ENCODE measurements around the gene PCDHGB1.

DNA sequence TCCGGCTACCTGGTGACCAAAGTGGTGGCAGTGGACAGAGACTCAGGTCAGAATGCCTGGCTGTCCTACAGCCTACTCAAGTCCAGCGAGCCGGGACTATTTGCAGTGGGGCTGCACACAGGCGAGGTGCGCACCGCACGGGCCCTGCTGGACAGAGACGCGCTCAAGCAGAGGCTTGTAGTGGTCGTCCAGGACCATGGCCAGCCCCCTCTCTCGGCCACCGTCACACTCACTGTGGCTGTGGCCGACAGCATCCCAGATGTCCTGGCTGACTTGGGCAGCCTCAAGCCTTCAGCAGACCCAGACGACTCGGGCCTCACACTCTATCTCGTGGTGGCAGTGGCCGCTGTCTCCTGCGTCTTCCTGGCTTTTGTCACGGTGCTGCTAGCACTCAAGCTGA, 7.1 kb downstream of the PCDHGB1 start:
- TF ChIP-seq, protein P1, sequence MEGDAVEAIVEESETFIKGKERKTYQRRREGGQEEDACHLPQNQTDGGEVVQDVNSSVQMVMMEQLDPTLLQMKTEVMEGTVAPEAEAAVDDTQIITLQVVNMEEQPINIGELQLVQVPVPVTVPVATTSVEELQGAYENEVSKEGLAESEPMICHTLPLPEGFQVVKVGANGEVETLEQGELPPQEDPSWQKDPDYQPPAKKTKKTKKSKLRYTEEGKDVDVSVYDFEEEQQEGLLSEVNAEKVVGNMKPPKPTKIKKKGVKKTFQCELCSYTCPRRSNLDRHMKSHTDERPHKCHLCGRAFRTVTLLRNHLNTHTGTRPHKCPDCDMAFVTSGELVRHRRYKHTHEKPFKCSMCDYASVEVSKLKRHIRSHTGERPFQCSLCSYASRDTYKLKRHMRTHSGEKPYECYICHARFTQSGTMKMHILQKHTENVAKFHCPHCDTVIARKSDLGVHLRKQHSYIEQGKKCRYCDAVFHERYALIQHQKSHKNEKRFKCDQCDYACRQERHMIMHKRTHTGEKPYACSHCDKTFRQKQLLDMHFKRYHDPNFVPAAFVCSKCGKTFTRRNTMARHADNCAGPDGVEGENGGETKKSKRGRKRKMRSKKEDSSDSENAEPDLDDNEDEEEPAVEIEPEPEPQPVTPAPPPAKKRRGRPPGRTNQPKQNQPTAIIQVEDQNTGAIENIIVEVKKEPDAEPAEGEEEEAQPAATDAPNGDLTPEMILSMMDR (IDR thresholded peaks at IDR 0.05; ENCODE audit: low read depth, low read length): no peak
- TF ChIP-seq EZH2phosphoT487 (IDR thresholded peaks at IDR 0.05; ENCODE audit: low read depth): no peak

Data from OCI-LY3 (cell line).